HG02970 (cell line): Measurements from ENCODE around the gene ATP9B.
"Not testable (repeated sequence)": the region's sequence is repeated elsewhere in the genome, so short reads cannot be mapped to it uniquely, and the experiment has no call there.

Experiments
- ATAC-seq: cut with Tn5 transposase; IDR thresholded peaks from one replicate; pipeline ENCODE4 v1.9.1; 2021; ENCODE audit warnings: mild to moderate bottlenecking, moderate library complexity, moderate number of reproducible peaks; ENCODE audit not compliant: unreplicated experiment, low FRiP score

Gene ATP9B

DNA sequence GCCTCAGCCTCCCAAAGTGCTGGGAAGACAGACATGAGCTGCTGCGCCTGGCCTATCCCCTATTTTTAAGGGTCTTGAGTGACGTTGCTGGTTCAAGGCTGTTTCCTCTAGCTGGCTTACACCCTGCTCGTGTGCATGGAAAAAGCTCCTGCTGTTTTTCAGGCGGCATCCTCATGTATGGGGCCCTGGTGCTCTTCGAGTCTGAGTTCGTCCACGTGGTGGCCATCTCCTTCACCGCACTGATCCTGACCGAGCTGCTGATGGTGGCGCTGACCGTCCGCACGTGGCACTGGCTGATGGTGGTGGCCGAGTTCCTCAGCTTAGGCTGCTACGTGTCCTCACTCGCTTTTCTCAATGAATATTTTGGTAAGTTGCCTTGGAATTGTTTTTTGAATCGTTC lies 304.5 kb downstream of the ATP9B start:
- no peak for ATAC-seq

DNA sequence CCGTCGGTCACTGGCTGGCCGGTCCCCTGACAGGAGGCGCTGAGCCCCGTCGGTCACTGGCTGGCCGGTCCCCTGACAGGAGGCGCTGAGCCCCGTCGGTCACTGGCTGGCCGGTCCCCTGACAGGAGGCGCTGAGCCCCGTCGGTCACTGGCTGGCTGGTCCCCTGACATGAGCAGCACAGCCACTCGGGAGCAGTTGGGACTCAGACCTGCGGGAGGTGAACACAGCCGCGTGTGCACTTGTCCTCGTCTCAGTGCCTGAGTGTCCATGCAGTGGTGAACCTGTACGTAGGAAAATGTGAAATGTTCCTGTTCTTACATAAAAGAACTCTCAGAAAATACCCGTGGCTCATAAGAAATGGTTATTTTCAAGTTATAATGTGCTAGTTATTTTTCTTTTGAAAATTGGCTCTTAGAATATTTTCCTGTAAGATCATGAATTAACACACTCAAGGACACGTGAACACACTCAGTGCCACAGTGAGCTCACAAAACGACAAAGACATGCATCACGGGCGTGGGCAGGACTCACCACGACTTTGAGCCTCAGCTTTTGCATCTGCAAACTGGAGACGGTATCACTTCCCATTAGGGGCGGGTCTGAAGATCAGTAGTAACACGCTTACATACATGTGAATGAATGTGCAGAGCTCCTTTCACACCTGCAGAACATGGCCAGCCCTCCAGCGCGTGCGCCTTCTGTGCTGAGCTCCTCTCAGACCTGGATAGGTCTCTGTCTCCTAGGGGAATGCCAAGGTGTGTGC lies 305.4 kb downstream of the ATP9B start:
- ATAC-seq: peak; percentile 56

DNA sequence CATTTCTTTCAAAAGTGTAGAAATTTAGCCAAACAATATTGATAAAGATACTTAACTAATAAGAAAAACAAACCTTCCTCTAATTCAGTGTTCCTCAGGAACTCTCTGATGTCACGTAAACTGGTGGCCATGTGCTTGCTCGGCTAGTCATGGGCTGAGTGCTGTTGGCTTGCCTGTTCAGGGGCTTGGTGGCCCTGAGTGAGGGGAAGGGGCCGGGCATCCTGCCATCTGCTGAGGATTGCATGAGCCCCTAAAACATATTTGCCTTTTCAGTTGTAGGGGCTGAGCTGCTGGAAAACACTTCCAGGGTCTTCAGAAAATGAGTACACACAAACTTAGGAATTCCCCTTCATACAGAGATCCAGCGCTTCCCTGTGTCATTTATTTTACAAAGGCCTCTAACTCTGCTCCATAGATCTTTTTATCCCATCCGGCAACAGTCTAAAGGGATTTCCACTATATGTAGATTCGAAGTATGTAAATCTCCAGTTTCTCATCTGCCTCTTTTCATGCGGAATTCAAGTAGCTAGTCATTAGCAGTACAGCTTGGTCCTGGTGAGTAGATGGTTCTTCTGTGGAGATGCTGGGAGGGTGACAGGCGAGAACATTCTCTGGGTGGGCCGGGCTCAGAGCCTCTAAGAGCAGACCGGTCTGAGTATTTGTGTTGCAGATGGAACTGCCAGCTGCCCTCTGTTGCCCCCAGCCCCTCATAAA lies 306.4 kb downstream of the ATP9B start:
- no peak for ATAC-seq

DNA sequence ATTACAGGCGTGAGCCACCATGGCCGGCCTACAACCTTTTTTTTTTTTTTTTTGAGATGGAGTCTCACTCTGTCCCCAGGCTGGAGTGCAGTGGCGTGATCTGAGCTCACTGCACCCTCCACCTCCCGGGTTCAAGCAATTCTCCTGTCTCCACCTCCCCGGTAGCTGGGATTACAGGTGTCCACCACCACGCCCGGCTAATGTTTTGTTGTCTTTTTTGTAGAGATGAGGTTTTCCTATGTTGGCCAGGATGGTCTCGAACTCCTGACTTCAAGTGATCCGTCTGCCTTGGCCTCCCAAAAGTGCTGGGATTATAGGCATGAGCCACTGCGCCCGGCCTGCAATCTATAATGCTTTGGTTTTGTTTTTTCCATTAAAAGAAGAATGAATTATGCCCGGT lies 307.5 kb downstream of the ATP9B start:
- not testable (repeated sequence) for ATAC-seq

DNA sequence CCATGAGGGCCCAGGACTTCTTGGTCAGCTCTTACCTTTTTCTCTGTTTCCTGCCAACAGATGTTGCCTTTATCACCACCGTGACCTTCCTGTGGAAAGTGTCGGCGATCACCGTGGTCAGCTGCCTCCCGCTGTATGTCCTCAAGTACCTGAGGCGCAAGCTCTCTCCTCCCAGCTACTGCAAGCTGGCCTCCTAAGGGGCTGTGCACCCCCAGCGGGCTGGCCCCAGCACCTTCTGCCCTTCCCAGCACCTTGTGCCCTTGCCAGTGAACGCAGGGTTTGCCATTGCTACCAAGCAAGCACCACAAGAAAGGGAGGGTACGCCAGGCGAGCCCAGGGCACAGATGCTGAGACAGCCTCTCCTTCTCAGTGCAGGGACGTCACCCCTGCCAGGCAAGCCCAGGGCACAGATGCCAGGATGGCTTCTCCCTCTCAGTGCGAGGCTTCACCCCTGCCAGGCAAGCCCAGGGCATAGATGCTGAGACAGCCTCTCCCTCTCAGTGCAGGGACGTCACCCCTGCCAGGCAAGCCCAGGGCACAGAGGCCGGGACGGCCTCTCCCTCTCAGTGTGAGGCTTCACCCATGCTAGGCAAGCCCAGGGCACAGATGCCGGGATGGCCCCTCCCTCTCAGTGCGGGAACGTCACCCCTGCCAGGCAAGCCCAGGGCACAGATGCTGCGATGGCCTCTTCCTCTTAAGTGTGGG lies 308.1 kb downstream of the ATP9B start:
- ATAC-seq: no peak

DNA sequence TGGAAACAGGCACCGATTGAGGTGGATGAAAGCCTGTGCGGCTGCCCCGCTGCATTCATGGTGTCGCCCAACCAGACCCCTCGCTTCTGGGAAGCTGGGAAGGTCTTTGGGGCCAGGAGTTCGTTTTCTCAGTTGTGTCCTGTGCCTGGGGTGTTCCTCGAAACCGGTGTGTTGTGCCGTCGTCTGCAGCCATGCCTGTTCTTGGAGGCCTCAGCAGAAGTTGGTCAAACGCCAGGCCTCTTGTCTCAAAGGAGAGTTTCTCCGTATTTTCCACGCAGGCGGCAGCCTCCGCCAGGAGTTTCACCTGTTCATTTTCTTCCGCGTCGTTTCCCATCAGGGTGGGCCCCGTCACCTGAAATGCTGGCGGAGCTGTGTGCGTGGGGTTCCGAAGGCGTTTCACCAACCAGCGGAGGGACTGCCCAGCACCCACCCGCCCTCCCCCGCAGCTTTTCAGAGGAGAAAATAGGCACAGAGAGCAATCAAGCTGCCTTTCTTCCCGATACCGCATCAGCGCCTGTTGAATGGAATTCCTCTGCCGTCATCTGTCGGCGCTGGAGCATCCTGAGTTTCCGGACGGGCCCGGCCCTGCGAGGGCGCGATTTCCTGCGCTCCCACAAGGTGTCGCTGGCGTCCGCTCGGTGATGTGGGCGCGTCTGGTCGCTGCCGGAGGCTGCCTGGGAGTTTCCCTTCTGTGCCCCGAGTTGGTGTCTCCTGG lies 309.5 kb downstream of the ATP9B start:
- peak; percentile 58 for ATAC-seq

DNA sequence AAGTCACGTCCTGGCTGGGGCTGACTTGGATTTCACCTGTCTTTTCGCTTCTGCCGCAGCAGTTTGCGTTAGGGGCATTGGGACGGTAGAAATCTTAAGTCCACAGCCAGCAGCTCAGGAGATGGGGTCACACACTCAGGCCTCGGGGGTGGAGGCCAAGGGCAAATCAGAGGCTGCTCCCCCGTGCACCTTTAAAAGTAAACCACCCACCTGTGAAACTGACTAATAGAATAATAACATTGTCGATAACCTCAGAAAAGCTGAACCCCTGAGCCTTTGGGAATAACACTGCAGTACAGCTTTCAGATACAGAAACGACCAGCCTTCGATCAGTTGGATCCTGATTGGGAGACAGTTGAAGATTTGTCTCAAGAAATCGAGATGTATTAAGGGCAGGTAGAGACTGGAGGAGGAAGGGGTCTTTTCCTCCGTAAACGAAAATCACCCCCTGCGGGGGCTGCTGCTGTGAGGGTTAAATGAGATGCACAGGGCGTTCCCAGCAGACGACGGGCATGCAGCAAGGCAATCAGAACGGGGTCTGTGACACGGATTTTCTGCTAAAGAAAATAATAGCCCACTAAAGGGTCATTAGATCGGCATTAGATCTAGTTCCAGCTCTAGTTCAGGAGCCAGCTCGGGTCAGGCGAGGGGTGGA lies 310.2 kb downstream of the ATP9B start:
- no peak for ATAC-seq

DNA sequence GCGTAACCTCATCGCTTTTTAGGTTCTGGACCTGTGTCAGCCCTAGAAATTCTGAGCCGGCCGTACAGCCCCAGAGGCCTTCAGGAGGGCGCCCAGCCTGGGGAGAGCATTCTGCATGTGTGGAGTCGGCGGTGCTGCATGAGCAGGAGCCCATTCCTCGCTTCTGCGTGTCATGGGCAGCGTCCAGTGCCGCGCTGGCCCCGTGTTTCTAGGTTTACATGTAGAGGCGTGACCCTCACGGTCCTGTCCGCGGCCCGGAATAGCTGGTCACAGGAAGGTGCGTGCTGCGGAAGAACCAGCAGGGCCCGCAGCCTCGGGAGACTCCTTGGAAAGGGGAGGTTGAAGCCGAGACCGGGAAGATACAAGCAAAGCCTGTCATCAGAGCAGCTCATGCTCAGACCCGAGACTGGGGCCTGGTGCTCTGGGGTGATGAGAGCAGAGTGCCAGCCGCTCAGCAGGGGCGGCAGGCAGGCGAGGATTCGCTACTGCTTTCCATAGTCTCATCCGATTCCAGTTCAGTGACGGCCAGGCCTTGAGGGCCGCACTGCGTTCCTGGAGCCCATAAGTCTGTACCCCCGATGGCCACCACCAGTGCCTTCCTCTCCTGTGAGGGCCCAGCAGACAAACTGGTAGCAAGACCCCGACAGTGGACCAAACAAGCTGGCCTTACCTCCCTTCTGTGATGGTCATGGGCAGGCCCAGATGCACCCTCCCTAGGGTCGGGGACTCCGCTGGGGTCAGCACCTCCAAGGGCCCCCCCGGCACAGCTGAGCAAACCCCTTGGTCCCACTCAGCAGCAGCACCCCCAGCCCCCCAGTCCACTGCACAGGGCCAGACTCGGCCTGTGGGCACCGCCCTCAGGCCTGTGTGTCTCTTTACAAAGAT lies 311.0 kb downstream of the ATP9B start:
- no peak for ATAC-seq

DNA sequence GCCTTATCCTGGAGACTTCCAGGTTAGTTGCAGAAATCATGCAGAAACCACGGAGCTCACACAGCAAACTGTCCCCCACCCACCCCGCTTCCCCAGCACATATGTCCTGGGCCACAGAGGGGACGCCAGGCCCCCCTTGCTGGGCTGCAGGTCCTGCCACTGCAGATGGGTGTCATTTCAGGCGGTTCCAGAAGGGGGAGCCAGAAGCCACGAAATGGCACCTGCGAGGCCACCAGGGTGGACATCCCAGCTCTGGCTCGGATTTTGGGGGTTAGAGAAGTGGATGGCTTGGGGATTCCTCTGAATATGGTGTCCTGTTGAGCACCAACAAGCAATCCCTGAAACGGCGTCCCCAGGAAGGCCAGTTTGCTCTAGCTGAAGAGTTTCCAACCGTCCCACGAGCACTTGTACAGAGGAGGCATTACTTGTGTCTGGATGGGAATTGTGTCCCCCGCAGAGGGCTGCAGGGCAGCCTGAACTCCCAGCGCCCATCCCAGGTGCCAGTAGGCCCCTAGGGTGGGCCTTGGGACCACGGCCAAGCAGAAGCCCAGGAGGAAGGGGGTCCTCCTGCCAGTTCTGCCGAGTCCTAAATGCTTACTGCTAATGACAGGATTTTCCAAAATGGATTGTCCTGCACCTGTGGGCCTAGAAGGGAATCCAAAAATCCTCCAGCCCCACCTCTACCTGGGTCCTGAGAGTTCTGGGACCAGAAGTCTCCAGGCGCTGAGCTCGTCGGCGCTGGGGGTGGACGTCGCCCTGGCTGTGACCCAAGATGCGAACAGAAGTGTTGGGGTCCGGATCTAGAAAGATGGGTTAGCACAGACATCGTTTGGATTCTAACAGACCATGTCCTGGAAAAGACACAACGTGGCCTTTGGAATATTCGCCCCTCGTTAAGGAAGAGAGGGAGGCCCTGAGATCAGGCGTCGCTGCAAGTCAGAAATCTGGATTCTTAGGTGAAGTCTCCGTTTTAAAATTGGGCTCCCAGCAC lies 311.9 kb downstream of the ATP9B start:
- ATAC-seq: no peak

DNA sequence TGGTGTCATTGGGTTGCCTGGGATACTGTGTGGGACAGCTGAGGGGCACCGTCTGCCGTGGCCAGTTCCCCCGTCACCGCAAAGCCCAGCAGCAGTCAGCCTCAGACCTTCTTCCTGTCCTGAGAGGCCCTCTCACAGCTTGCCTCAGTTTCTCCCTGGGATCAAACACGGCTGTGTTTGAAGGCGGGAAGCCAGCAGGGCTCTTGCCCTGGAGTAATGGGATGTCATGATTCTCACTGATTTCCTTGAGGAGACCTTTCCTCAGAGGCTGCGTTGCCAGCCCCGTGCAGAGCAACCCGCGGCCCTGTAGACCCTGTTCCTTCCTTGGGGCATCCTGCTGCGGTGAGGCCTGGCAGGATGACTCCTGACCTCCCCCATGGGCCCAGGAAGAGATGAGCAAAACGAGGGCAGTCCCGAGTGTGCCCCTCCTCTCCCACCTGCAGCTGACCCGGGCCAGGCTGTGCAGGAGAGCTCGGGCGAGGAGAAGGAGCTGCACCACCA lies 312.7 kb downstream of the ATP9B start:
- ATAC-seq: no peak

DNA sequence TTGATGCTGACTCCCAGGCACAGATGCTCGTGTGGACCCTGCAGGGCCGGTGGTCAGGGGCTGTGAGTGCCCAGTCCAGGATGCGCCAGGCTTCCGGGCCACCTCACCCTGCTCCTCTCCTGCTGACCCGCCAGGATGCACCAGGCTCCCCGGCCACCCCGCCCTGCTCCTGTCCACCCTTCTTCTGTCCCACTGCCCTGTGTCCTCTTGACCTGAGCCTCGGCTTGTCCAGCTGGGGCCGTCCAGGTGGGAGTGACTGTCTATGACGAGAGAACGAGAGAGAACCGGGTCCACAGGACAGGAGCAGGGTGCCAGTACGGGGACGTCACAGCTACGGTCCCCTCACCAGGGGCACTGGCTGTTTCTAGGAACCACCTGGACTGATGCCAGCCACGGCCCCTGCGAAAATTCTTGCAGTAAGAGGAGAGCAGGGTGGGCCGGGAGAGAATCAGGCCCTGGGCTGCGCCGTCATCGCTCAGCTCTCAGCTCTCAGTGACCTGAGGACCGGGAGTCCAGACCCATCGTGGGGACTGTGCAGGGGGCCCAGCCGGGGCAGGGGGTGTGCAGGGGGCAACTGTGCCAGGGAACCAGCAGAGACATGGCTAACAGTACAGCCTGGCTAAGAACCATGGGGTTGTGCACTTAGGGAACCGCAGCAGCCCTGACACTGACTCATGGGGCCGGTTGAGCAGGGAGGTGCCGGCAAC lies 313.6 kb downstream of the ATP9B start:
- ATAC-seq: no peak

DNA sequence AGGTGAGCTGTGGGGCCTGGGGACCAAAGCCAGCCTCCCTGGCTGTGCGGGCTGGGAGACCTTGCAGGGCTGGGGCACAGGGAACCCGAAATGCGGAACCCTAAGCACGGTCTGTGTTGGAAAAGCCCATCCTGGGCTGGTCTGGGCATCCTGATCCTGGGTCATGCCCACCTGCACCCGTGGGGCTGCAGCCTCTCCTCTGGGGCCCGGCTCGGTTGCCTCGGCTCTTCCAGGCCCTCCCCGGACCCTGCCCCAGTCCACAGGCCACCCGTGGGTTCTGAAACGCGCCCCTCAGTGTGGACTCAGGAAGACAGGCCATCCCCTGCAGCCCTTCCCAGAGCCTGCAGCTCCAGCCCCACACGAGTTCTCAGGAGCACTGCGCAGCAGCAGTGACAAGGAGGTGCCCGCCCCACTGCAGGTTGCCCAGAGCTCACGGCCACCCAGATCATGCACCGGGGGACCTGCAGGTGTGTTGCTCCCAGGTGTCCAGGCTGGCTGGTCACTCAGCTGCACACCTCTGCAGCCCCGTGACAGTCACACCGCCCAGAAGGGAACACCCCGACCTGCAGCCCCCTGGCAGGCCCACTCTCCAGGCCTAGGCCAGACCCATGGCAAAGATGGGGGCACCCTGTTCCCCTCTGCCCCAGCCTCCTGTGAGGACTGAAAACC lies 314.3 kb downstream of the ATP9B start:
- no peak for ATAC-seq

DNA sequence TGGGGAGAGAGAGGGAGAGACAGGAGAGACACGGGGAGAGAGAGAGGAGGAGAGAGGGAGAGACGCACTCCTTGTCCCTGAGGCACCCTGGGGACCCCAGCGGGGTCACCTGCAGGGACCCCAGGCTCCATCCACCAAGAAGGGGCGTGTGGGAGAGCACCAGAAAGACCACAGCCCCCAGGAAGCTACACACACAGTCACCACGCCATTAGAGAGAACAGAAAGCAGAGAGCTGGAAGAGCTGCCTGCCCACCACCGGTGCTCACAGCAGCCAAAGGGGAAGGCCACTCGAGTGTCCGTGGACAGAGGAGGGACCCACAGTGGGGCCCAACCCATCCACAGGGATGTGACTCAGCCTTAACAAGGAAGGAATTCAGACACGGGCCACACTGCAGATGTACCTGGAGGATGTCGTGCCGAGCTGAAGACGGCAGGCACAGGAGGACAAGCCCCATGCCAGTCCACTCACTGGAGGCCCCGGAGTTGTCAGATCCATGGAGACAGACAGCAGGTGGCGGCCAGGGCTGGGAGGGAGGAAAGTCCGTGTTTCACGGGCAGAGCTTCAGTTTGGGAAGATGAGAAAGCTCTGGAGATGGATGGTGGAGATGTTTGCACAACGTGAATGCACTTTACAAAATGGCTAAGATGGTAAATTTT lies 315.1 kb downstream of the ATP9B start:
- no peak for ATAC-seq

DNA sequence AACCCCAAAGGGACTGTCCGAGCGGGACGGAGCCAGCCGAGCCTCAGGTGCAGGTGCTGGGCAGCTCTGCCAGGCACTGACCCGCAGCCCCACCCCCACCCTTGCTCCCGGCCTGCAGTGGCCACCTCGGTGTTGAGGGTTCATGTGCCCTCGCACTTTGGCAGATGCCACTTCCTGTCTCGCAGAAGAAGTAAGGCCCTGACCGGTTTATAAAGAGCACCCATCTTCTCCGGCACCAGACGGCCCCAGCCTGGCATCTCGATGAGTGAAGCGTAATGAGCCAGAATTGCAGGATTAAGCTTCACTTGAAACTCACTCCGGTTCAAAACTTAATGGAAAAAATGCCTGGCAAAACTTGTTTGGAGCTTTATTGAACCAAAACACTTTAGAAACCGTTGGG lies 315.6 kb downstream of the ATP9B start:
- no peak for ATAC-seq

DNA sequence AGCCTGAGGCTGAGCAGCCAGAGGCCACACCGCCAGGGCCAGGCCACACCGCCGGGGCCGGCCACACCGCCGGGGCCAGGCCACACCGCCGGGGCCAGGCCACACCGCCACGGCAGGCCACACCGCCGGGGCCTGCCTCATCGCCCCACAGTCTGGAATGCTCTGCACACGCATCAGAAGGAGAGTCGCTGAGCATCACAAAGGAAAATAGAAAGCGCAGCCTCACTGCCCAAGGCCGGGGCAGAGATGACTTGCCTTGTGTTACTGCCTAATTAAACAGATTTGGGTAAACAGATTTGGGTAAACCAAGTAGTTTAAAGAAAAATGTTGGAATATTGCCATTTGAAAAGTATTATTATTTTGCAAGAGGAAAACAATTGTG lies 316.1 kb downstream of the ATP9B start:
- ATAC-seq: no peak

DNA sequence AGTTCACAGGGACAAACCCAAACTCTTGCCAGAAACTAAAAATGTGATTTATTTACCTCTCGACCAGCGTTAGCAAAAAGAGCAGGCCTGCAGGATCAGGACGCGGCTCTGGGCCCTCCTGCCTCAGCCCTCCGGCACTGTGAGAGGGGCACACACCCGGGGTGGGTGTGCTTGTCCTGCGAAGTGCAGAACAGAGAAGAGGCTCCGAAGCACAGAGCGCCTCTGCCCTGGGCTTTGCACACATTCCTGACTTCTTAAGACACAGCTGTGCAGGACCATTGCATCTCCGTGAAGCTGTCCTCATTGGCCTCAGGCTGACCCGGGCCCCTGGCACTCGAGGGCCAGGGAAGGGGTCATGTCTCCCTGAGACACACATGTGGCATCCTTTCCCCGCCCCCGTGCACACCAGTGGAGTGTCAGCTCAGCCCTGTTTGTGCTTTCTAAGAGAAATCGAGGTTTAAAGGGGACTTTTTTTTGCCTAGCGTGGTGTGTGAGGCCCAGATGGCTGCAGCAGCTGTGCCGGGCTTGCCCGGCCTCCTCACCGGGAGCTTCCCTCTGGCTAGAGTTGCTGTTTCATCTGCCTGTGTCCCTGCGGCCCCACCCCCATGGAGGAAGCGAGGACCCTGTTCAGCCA lies 316.6 kb downstream of the ATP9B start:
- no peak for ATAC-seq
